ENCODE results near the gene LGI2.

The LGI2 gene

DNA sequence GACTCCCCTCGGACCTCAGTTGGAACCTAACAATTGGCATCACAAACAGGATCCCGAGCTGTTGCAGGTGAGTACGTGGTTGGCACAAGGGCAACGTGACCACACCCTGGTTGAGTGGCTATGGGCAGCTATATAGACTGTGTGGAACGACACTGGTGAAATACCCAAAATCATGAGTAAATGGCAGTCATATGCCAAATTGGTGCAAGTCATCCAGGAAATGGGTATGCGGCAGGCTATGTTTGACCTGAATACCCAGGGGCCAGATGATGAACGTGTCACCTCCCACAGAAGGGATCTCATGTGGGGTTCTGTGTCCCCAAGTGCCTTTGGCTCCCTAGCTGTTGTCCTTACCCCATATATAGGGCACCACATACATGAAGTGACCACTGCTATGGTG, 64.7 kb downstream of the LGI2 start:
- DNase-seq = no peak
- no peak overlapping the region for H3K23ac ChIP-seq (ENCODE audit: low read length in 2 of 2)
- H2BK5ac ChIP-seq (ENCODE audit: low read depth, low read length, poor library complexity, severe bottlenecking) = no peak overlapping the region
- H3K79me1 ChIP-seq (replicated peaks; ENCODE audit: low read length, poor library complexity, severe bottlenecking) = no peaks in the 10 kb centered on the region
- H2AFZ ChIP-seq (ENCODE audit: low read depth, low read length) = no peak overlapping the region
- no peak overlapping the region for H3K14ac ChIP-seq (ENCODE audit: low read length in 2 of 2)
- no peak overlapping the region for H3K9ac ChIP-seq (ENCODE audit: low read length)
- H3K9me3 ChIP-seq (ENCODE audit: control insufficient read depth, low read length) = peaks cover 4% of the 10 kb centered on the region
- H3K27ac ChIP-seq (ENCODE audit: low read length, poor library complexity, severe bottlenecking) = no peak overlapping the region
- H2BK12ac ChIP-seq (ENCODE audit: low read length in 2 of 2) = no peak overlapping the region
- no peak overlapping the region for H4K91ac ChIP-seq (ENCODE audit: low read length)
- H2AK5ac ChIP-seq (ENCODE audit: low read length, severe bottlenecking) = no peak overlapping the region
- no peak overlapping the region for H3K18ac ChIP-seq (ENCODE audit: low read depth in 1 of 2, low read length in 2 of 2)
- no peak overlapping the region for H3K4ac ChIP-seq (ENCODE audit: low read depth in 1 of 2, low read length in 2 of 2)
- WGBS = 49% methylated on average over 7 of the region's 7 CpGs
- no peak overlapping the region for H3K4me3 ChIP-seq (ENCODE audit: insufficient read depth in 1 of 2, low read depth in 1 of 2, low read length in 2 of 2)
- H4K8ac ChIP-seq (ENCODE audit: low read length) = no peak overlapping the region
- H2BK15ac ChIP-seq (ENCODE audit: low read depth, poor library complexity, severe bottlenecking) = no peak overlapping the region
- no peak overlapping the region for H3K4me2 ChIP-seq (ENCODE audit: low read length, poor library complexity, severe bottlenecking)
- H3K27me3 ChIP-seq (ENCODE audit: control insufficient read depth in 1 of 2, insufficient read depth in 1 of 2, low read length in 2 of 2) = no peaks in the 10 kb centered on the region
- H2BK120ac ChIP-seq (ENCODE audit: low read depth, low read length) = no peak overlapping the region
- H3K4me1 ChIP-seq (ENCODE audit: control insufficient read depth, insufficient read depth, low read depth, low read length) = no peaks in the 10 kb centered on the region
- no peaks in the 10 kb centered on the region for H3K36me3 ChIP-seq (ENCODE audit: control insufficient read depth in 1 of 2, insufficient read depth in 2 of 2, low read depth in 1 of 2, low read length in 2 of 2)

- Histone ChIP-seq H3K18ac (ENCODE audit: low read depth in 1 of 2, low read length in 2 of 2) (no peak overlapping the region), H2BK15ac (ENCODE audit: low read depth, poor library complexity, severe bottlenecking) (no peak overlapping the region), H3K9me3 (ENCODE audit: control insufficient read depth, low read length) (peaks cover 4% of the 10 kb centered on the region), H3K27me3 (ENCODE audit: control insufficient read depth in 1 of 2, insufficient read depth in 1 of 2, low read length in 2 of 2) (no peaks in the 10 kb centered on the region), H2BK12ac (ENCODE audit: low read length in 2 of 2) (no peak overlapping the region), H4K91ac (ENCODE audit: low read length) (no peak overlapping the region), H3K4me2 (ENCODE audit: low read length, poor library complexity, severe bottlenecking) (no peak overlapping the region), H3K79me1 (replicated peaks; ENCODE audit: low read length, poor library complexity, severe bottlenecking) (no peaks in the 10 kb centered on the region), H3K4ac (ENCODE audit: low read depth in 1 of 2, low read length in 2 of 2) (no peak overlapping the region), H3K4me3 (ENCODE audit: insufficient read depth in 1 of 2, low read depth in 1 of 2, low read length in 2 of 2) (no peak overlapping the region), H3K23ac (ENCODE audit: low read length in 2 of 2) (no peak overlapping the region), H3K9ac (ENCODE audit: low read length) (no peak overlapping the region), H3K27ac (ENCODE audit: low read length, poor library complexity, severe bottlenecking) (no peak overlapping the region), H2BK120ac (ENCODE audit: low read depth, low read length) (no peak overlapping the region), H3K36me3 (ENCODE audit: control insufficient read depth in 1 of 2, insufficient read depth in 2 of 2, low read depth in 1 of 2, low read length in 2 of 2) (no peaks in the 10 kb centered on the region), H2BK5ac (ENCODE audit: low read depth, low read length, poor library complexity, severe bottlenecking) (no peak overlapping the region), H3K4me1 (ENCODE audit: control insufficient read depth, insufficient read depth, low read depth, low read length) (no peaks in the 10 kb centered on the region), H3K14ac (ENCODE audit: low read length in 2 of 2) (no peak overlapping the region), H2AK5ac (ENCODE audit: low read length, severe bottlenecking) (no peak overlapping the region), H2AFZ (ENCODE audit: low read depth, low read length) (no peak overlapping the region), H4K8ac (ENCODE audit: low read length) (no peak overlapping the region)
- DNase-seq = no peak
- 81% methylated on average over 9 of the region's 9 CpGs for WGBS
These were observed 65.1 kb downstream of the LGI2 start for GRCh38 chr4:24965627-24966026.

DNA sequence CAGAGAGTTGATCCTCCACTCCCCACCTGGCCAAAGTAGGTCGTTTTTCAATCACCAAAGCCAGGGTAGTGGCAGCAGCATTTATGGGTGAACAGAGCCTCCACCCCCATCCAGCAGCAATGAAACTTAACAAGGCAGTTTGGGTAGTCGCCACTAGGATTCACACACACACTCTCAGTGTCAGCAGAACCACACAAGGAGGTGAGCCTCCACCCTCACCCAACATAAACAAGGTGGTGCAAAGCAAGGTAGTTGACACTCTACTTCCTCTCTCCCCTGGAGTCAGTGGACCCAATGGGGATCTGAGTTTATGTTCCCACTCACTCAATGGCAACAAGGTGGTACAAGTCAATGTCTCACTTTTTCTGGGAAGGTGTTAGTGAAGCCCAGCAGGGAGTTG, 67.5 kb downstream of the LGI2 start:
- H3K14ac ChIP-seq (ENCODE audit: low read length in 2 of 2) = no peak overlapping the region
- H3K27me3 ChIP-seq (ENCODE audit: control insufficient read depth in 1 of 2, insufficient read depth in 1 of 2, low read length in 2 of 2) = no peaks in the 10 kb centered on the region
- no peak overlapping the region for H2BK15ac ChIP-seq (ENCODE audit: low read depth, poor library complexity, severe bottlenecking)
- H2AK5ac ChIP-seq (ENCODE audit: low read length, severe bottlenecking) = no peak overlapping the region
- H3K4me2 ChIP-seq (ENCODE audit: low read length, poor library complexity, severe bottlenecking) = no peak overlapping the region
- no peak overlapping the region for H2AFZ ChIP-seq (ENCODE audit: low read depth, low read length)
- DNase-seq = no peak
- 53% methylated on average over 2 of the region's 2 CpGs for WGBS
- no peaks in the 10 kb centered on the region for H3K36me3 ChIP-seq (ENCODE audit: control insufficient read depth in 1 of 2, insufficient read depth in 2 of 2, low read depth in 1 of 2, low read length in 2 of 2)
- no peak overlapping the region for H3K27ac ChIP-seq (ENCODE audit: low read length, poor library complexity, severe bottlenecking)
- no peak overlapping the region for H3K4me3 ChIP-seq (ENCODE audit: insufficient read depth in 1 of 2, low read depth in 1 of 2, low read length in 2 of 2)
- no peak overlapping the region for H2BK120ac ChIP-seq (ENCODE audit: low read depth, low read length)
- H2BK5ac ChIP-seq (ENCODE audit: low read depth, low read length, poor library complexity, severe bottlenecking) = no peak overlapping the region
- no peak overlapping the region for H2BK12ac ChIP-seq (ENCODE audit: low read length in 2 of 2)
- H3K4ac ChIP-seq (ENCODE audit: low read depth in 1 of 2, low read length in 2 of 2) = no peak overlapping the region
- no peaks in the 10 kb centered on the region for H3K4me1 ChIP-seq (ENCODE audit: control insufficient read depth, insufficient read depth, low read depth, low read length)
- no peak overlapping the region for H3K23ac ChIP-seq (ENCODE audit: low read length in 2 of 2)
- peaks cover 4% of the 10 kb centered on the region for H3K9me3 ChIP-seq (ENCODE audit: control insufficient read depth, low read length)
- no peaks in the 10 kb centered on the region for H3K79me1 ChIP-seq (replicated peaks; ENCODE audit: low read length, poor library complexity, severe bottlenecking)
- H4K8ac ChIP-seq (ENCODE audit: low read length) = no peak overlapping the region
- H3K18ac ChIP-seq (ENCODE audit: low read depth in 1 of 2, low read length in 2 of 2) = no peak overlapping the region
- no peak overlapping the region for H4K91ac ChIP-seq (ENCODE audit: low read length)
- no peak overlapping the region for H3K9ac ChIP-seq (ENCODE audit: low read length)

DNA sequence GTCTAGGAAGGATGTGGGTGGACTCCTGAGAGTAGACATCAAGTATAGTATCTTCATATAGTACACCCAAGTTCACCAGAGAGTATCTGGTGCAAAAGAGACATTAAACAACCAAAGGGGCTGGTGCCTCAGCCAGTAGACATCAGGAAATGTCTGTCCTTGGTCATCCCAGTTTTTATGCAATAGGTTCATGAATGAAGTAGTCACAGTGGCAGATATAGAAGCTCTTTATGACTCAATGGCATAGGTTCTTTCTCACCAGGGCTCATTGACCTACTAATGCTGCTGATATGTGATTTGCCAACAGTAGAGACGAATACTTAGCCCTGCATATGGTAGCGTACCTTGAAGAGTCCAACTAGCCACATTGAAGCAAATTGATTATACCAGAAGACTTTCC, 72.9 kb downstream of the LGI2 start:
- no peak overlapping the region for H2BK12ac ChIP-seq (ENCODE audit: low read length in 2 of 2)
- no peak overlapping the region for H3K23ac ChIP-seq (ENCODE audit: low read length in 2 of 2)
- H3K4me1 ChIP-seq (ENCODE audit: control insufficient read depth, insufficient read depth, low read depth, low read length) = no peaks in the 10 kb centered on the region
- peaks cover 12% of the 10 kb centered on the region for H3K9me3 ChIP-seq (ENCODE audit: control insufficient read depth, low read length)
- no peak overlapping the region for H3K14ac ChIP-seq (ENCODE audit: low read length in 2 of 2)
- H3K27me3 ChIP-seq (ENCODE audit: control insufficient read depth in 1 of 2, insufficient read depth in 1 of 2, low read length in 2 of 2) = no peaks in the 10 kb centered on the region
- H2BK120ac ChIP-seq (ENCODE audit: low read depth, low read length) = no peak overlapping the region
- H3K4me3 ChIP-seq (ENCODE audit: insufficient read depth in 1 of 2, low read depth in 1 of 2, low read length in 2 of 2) = no peak overlapping the region
- H2BK5ac ChIP-seq (ENCODE audit: low read depth, low read length, poor library complexity, severe bottlenecking) = no peak overlapping the region
- no peak for DNase-seq
- no peak overlapping the region for H4K91ac ChIP-seq (ENCODE audit: low read length)
- H3K18ac ChIP-seq (ENCODE audit: low read depth in 1 of 2, low read length in 2 of 2) = no peak overlapping the region
- no peak overlapping the region for H3K4ac ChIP-seq (ENCODE audit: low read depth in 1 of 2, low read length in 2 of 2)
- H2AK5ac ChIP-seq (ENCODE audit: low read length, severe bottlenecking) = no peak overlapping the region
- no peak overlapping the region for H3K4me2 ChIP-seq (ENCODE audit: low read length, poor library complexity, severe bottlenecking)
- no peaks in the 10 kb centered on the region for H3K36me3 ChIP-seq (ENCODE audit: control insufficient read depth in 1 of 2, insufficient read depth in 2 of 2, low read depth in 1 of 2, low read length in 2 of 2)
- H4K8ac ChIP-seq (ENCODE audit: low read length) = no peak overlapping the region
- no peak overlapping the region for H3K9ac ChIP-seq (ENCODE audit: low read length)
- H2BK15ac ChIP-seq (ENCODE audit: low read depth, poor library complexity, severe bottlenecking) = no peak overlapping the region
- H2AFZ ChIP-seq (ENCODE audit: low read depth, low read length) = no peak overlapping the region
- no peaks in the 10 kb centered on the region for H3K79me1 ChIP-seq (replicated peaks; ENCODE audit: low read length, poor library complexity, severe bottlenecking)
- no peak overlapping the region for H3K27ac ChIP-seq (ENCODE audit: low read length, poor library complexity, severe bottlenecking)
- 70% methylated on average over 2 of the region's 2 CpGs for WGBS
